Gastrocnemius medialis (tissue), 4 donors: ENCODE results near the gene RAVER2. TPM values are rescaled to one million over a fixed set of nuclear protein-coding genes. Genes with fewer than 3 reads are reported as not detected.

Source experiments
- ATAC-seq, 2 donors: fragments of 150-250 bp; one replicate each; pipeline ENCODE4 v1.9.1; 2016
- DNase-seq, 2 donors: peaks; one replicate each; pipeline ENCODE4 v3.0.0-alpha.2; 2019
- H3K27ac ChIP-seq, 4 donors: fragments of 200-600 bp; sonication (generic); 1 replicate in 1 of 4; 2 replicates in 3 of 4; pipeline ENCODE4 v1.5.1; 2016 to 2018; ENCODE audit warnings: mild to moderate bottlenecking in 2 of 4, moderate library complexity in 1 of 4
- H3K27me3 ChIP-seq, 3 donors: fragments of 200-600 bp; sonication (generic) in 2 of 3; 1 replicate in 1 of 3; 2 replicates in 2 of 3; pipeline versions ENCODE4 v1.5.1 to v1.6.0; 2016 to 2019; ENCODE audit warnings: mild to moderate bottlenecking in 1 of 3, moderate library complexity in 1 of 3
- H3K36me3 ChIP-seq, 2 donors: fragments of 200-600 bp; sonication (generic) in 1 of 2; one replicate each; pipeline ENCODE4 v1.5.1; 2017 to 2018
- H3K4me1 ChIP-seq, 2 donors: fragments of 200-600 bp; sonication (generic) in 1 of 2; one replicate each; pipeline ENCODE4 v1.5.1; 2016 to 2017; ENCODE audit warnings: mild to moderate bottlenecking in 2 of 2
- H3K4me3 ChIP-seq, 4 donors: fragments of 200-600 bp; sonication (generic) in 3 of 4; 1 replicate in 1 of 4; 2 replicates in 3 of 4; pipeline ENCODE4 v1.5.1; 2016 to 2019; ENCODE audit warnings: mild to moderate bottlenecking in 2 of 4
- H3K9me3 ChIP-seq, 3 donors: fragments of 200-600 bp; sonication (generic) in 2 of 3; 1 replicate in 1 of 3; 2 replicates in 2 of 3; pipeline ENCODE4 v1.5.1; 2016 to 2019
- CTCF ChIP-seq, 5 experiments: fragments of 450-650 bp in 3 of 5; fragments of 200-600 bp in 2 of 5; sonication (generic) in 2 of 5; IDR thresholded peaks in 4 of 5; conservative IDR thresholded peaks in 1 of 5; 1 replicate in 4 of 5; 2 replicates in 1 of 5; pipeline ENCODE4 v1.5.1; 2016 to 2019; ENCODE audit warnings: antibody characterized with exemption in 5 of 5, mild to moderate bottlenecking in 3 of 5, moderate library complexity in 3 of 5
- POLR2A ChIP-seq, 2 donors: fragments of 450-650 bp; IDR thresholded peaks; one replicate each; pipeline ENCODE4 v1.6.1; 2017; ENCODE audit warnings: antibody characterized with exemption in 2 of 2, mild to moderate bottlenecking in 2 of 2, moderate library complexity in 2 of 2
- in situ Hi-C, 4 donors: fragments of 200-750 bp; cut with MboI; loops; one replicate each; pipeline versions ENCODE4 v1.15.0 to v1.8.0; 2017; ENCODE audit warnings: low sequenced_read_pairs in 4 of 4
- intact Hi-C: fragments of 100-400 bp; cut with DNase I; formaldehyde crosslinking; loops from one replicate; pipeline ENCODE4 v1.15.1; 2023; ENCODE audit warnings: low total_unique reads
- total RNA-seq, 4 donors: library from RNA; depleted of rRNA; stranded (reverse); fragments of >200 nt; gene quantifications; one replicate each; pipeline versions ENCODE4 v1.1.0 to v1.2.3, GENCODE V29; 2016

The RAVER2 gene
- total RNA-seq, 4 donors from 2014 or later, result 8.4 to 9.4 (median 9.1) TPM

GRCh38 chr1:64878090-64878489, 133.2 kb downstream of the RAVER2 start:
- Histone ChIP-seq H3K9me3 (no peaks in the 10 kb centered on the region), H3K36me3 (peaks cover 0 to 50% of the 10 kb centered on the region in 2 donors), H3K4me1 (peaks cover 33 to 39% of the 10 kb centered on the region in 2 donors), H3K4me3 (no peak overlapping the region), H3K27ac (no peak overlapping the region), H3K27me3 (no peaks in the 10 kb centered on the region)
- TF ChIP-seq CTCF (IDR thresholded peaks at IDR 0.05 in 4 of 5, conservative IDR thresholded peaks at IDR 0.05 in 1 of 5), result no peak
- DNase-seq (no peak), ATAC-seq (no peak)
- intact Hi-C loops (no loop called here), in situ Hi-C loops (no loop called here)

GRCh38 chr1:64878931-64879611, 134.2 kb downstream of the RAVER2 start:
- peak overlapping the region; percentile 6 to 61 (median 34) for H3K27ac ChIP-seq
- no peaks in the 10 kb centered on the region for H3K9me3 ChIP-seq
- intact Hi-C loops, result no loop called here

GRCh38 chr1:64880449-64880848, 135.6 kb downstream of the RAVER2 start:
- ATAC-seq (no peak), DNase-seq (no peak)
- peaks cover 0 to 51% of the 10 kb centered on the region in 2 donors for H3K36me3 ChIP-seq
- in situ Hi-C loops, result no loop called here
- no peak for TF ChIP-seq POLR2A (IDR thresholded peaks at IDR 0.05)
- no peak for TF ChIP-seq CTCF (IDR thresholded peaks at IDR 0.05 in 4 of 5, conservative IDR thresholded peaks at IDR 0.05 in 1 of 5)
- no peaks in the 10 kb centered on the region for H3K27me3 ChIP-seq
- H3K27ac ChIP-seq, result peak overlapping the region in 2 of 4 donors; percentile 7 to 27
- intact Hi-C loops, result no loop called here
- no peak overlapping the region for H3K4me3 ChIP-seq
- peaks cover 16 to 27% of the 10 kb centered on the region in 2 donors for H3K4me1 ChIP-seq
- H3K9me3 ChIP-seq, result no peaks in the 10 kb centered on the region

More at GRCh38 chr1:64878931-64879611, 134.2 kb downstream of the RAVER2 start:
- no peak overlapping the region for H3K4me3 ChIP-seq
- TF ChIP-seq POLR2A (IDR thresholded peaks at IDR 0.05) (no peak), CTCF (IDR thresholded peaks at IDR 0.05 in 4 of 5, conservative IDR thresholded peaks at IDR 0.05 in 1 of 5) (no peak)
- peaks cover 0 to 50% of the 10 kb centered on the region in 2 donors for H3K36me3 ChIP-seq
- in situ Hi-C loops, result no loop called here
- no peak for ATAC-seq
- peaks cover 28 to 35% of the 10 kb centered on the region in 2 donors for H3K4me1 ChIP-seq
- no peaks in the 10 kb centered on the region for H3K27me3 ChIP-seq
- DNase-seq, result no peak

- no peak for ATAC-seq
- Histone ChIP-seq H3K27me3 (no peaks in the 10 kb centered on the region), H3K4me1 (peaks cover 16 to 19% of the 10 kb centered on the region in 2 donors), H3K27ac (no peak overlapping the region), H3K4me3 (no peak overlapping the region), H3K9me3 (no peaks in the 10 kb centered on the region), H3K36me3 (peaks cover 0 to 46% of the 10 kb centered on the region in 2 donors)
- DNase-seq, result no peak
- intact Hi-C loops, result no loop called here
- TF ChIP-seq POLR2A (IDR thresholded peaks at IDR 0.05), result no peak
- in situ Hi-C loops, result no loop called here
Measured at GRCh38 chr1:64881281-64881680, 136.4 kb downstream of the RAVER2 start.

Other genes starting within 250 kb of the RAVER2 start
- 100 to 1,000 TPM; 121 to 241 (median 165) TPM for gene JAK1, start 221.5 kb downstream of the RAVER2 start, total RNA-seq